ENCODE data around the gene PARD3B. TPM values are rescaled to one million over a fixed set of nuclear protein-coding genes. Genes with fewer than 3 reads are reported as not detected.

Gene PARD3B
- total and polyA plus RNA-seq, 2 of the 4 experiments (the other 2 are of a cell fraction) = 3.3 to 15.6 TPM

- Histone ChIP-seq H4K20me1 (ENCODE audit: insufficient read depth, low read length) (no peaks in the 10 kb centered on the region), H3K18ac (ENCODE audit: low read depth, low read length) (no peak overlapping the region), H3K4me3 (ENCODE audit: insufficient read depth, low read depth, low read length) (no peak overlapping the region), H3K4ac (ENCODE audit: low read depth, low read length) (no peak overlapping the region), H4K91ac (ENCODE audit: insufficient read depth, low read depth, low read length) (no peak overlapping the region), H4K5ac (ENCODE audit: low read depth, low read length) (no peak overlapping the region), H2AK5ac (ENCODE audit: low read depth, low read length) (no peak overlapping the region), H2BK120ac (ENCODE audit: low read depth, low read length) (no peak overlapping the region; the same call in 1 of the 2 replicates), H2AFZ (replicated peaks; ENCODE audit: low read length, poor library complexity) (no peak overlapping the region), H3K79me1 (ENCODE audit: low read depth in 1 of 2, low read length in 2 of 2) (peaks cover 0 to 3% of the 10 kb centered on the region in 2 experiments; a peak in 1 of 4 replicates), H3K9me1 (ENCODE audit: insufficient read depth, low read length) (no peaks in the 10 kb centered on the region), H3K36me3 (ENCODE audit: control insufficient read depth, insufficient read depth, low read length) (no peaks in the 10 kb centered on the region), H2BK15ac (ENCODE audit: low read depth, low read length) (no peak overlapping the region), H3K9ac (ENCODE audit: low read depth, low read length) (no peak overlapping the region), H2AK9ac (replicated peaks; ENCODE audit: low read depth, low read length, poor library complexity) (no peak overlapping the region), H3K4me2 (ENCODE audit: low read depth, low read length) (no peak overlapping the region), H3K56ac (ENCODE audit: extremely low read depth, insufficient read depth, low read length) (no peak overlapping the region), H2BK5ac (ENCODE audit: low read depth, low read length, poor library complexity, severe bottlenecking) (no peak overlapping the region), H3K4me1 (ENCODE audit: control insufficient read depth, insufficient read depth, low read length) (peaks cover 6% of the 10 kb centered on the region), H3K14ac (replicated peaks; ENCODE audit: low read depth, low read length) (no peak overlapping the region), H3K27ac (ENCODE audit: insufficient read depth, low read length) (no peak overlapping the region), H2BK20ac (ENCODE audit: low read depth, low read length) (no peak overlapping the region), H3K9me3 (ENCODE audit: control insufficient read depth, insufficient read depth, low read length) (no peaks in the 10 kb centered on the region), H3K27me3 (ENCODE audit: control insufficient read depth, insufficient read depth, low read length) (no peaks in the 10 kb centered on the region), H4K8ac (ENCODE audit: low read depth in 2 of 2, low read length in 2 of 2) (no peak overlapping the region), H3K23ac (ENCODE audit: low read depth, low read length) (no peak overlapping the region)
- POLR2A ChIA-PET (ENCODE audit: unreplicated experiment) = no interaction called here
- WGBS, 2 experiments (ENCODE audit: extremely low coverage in 2 of 2, insufficient read length in 1 of 2) = no CpG with 5 or more reads among the region's 2 CpGs
- intact Hi-C loops (cut with micrococcal nuclease) (no loop called here), in situ Hi-C loops (cut with MboI; ENCODE audit: low sequenced_read_pairs) (no loop called here), dilution Hi-C loops (cut with HindIII; ENCODE audit: low sequenced_read_pairs, unreplicated experiment) (no loop called here)
- no TSS peak for BruUV-seq (replicated peaks)
- CTCF ChIA-PET = interaction anchor here (1.3 kb wide), 1 partner anchor 10 kb away, joined by 3 read pairs; no protein-coding TSS in a partner anchor
- no peak for ATAC-seq (ENCODE audit: low read depth)
- no peak for DNase-seq
- no peak for TF ChIP-seq NFE2L2 (IDR thresholded peaks at IDR 0.05; ENCODE audit: low read depth, low read length)
- no peak for TF ChIP-seq USF2 (IDR thresholded peaks at IDR 0.05; ENCODE audit: low read depth, low read length)
- TF ChIP-seq RFX5 (IDR thresholded peaks at IDR 0.05; ENCODE audit: low read depth, low read length) = no peak
- TF ChIP-seq MAFK (IDR thresholded peaks at IDR 0.05; ENCODE audit: low read depth, low read length) = no peak
- TF ChIP-seq RCOR1 (IDR thresholded peaks at IDR 0.05; ENCODE audit: insufficient replicate concordance, low read length) = no peak
These were observed 507.5 kb downstream of the PARD3B start for GRCh38 chr2:205052781-205053180.
